Measurements from ENCODE around the gene CLASP2.
"Not testable (repeated sequence)": the region's sequence is repeated elsewhere in the genome, so short reads cannot be mapped to it uniquely, and the experiment has no call there.

Gene CLASP2

DNA sequence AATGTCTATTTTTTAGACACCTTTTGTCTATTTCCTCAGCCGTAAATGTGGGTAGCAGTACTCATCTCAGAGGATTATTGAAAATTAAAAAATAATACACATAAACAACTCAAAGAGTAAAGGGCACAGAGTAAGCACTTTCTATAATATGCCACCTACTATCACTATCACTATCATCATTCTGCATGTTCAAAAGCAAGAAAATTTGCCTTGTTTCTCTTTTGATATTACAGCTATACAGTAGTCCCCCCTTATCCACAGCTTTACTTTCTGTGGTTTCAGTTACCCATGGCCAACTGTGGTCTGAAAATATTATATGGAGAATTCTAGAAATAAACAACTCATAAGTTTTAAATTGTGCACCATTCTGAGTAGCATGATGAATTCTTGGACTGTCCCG is 27.7 kb downstream of the CLASP2 start:
- no peak for DNase-seq

DNA sequence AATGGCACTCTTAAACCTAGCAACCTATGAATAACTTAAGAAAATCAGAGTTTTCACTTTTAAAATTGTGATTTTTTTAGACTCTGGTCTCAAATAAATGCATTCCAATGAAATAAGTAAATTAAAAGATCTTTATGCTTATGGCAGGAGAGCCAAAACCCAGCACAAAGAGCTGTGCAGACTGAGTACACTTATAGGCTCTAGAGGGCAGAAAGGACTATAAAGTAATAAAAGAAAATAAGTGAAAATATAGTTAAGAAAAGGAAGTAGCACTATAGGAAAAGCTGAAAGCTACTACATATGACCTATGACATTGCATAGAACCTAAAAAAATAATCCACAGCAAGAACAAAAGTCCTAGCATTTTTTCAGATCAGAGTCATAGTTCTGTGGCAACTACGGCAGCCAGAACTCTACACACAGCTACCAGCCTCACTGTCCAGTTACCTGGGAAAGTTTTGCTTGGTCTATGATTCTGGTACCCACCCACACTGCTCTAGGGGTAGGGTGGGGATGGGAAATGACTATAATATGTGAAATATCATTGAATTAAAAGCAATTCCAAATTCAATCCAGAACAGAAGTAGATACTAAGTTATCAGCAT is 30.5 kb downstream of the CLASP2 start:
- no peak for DNase-seq

DNA sequence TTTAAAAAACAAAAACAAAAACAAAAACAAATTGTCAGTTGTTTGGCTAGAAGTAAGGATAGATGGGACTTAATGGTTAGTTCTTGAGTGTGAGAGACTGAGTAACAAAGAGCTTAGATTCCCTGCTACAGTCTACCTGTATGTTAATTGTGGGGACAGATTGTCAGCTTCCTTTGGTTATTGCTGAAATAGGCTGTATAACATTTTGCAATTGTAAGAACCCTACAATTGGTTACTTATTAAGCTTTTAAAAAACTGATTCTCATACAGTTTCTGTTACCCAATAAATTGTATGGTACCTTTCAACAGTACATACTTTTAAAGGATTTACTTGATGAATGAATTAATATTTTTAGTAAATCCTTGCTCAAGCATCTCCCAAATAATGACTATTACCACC is 35.3 kb downstream of the CLASP2 start:
- DNase-seq = no peak

DNA sequence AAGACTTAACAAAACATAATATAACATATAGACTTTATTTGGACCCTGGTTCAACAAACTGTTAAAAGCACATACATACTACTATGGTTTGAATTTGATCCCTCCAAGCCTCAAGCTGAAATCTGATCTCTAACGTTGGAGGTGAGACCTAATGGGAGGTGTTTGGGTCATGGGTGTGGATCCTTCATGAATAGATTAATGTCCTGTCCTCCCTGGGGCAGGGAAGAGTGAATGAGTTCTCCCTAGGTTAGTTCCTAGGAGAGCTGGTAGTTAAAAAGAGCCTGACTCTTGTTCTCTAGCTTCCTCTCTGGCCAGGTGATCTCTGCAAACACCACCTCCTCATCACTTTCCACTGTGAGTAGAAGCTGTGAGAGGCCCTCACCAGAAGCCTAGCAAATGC is 36.4 kb downstream of the CLASP2 start:
- DNase-seq = no peak

DNA sequence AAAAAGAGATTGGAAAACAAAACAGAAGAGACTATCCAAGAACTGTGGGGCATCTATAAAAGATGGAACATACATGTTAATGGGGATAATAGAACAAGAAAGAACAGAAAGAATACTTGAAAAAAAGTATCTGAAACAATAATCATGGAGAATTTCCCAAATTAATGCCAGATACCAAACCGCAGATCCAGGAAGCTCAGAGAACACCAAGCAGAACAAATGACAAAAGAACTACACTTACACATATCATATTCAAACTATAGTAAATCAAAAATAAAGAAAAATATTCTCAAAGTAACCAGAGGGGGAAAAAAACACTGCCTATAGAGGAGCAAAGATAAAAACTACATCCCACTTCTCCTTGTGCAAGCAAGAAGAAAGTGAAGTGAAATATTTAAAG is 40.0 kb downstream of the CLASP2 start:
- no peak for DNase-seq

DNA sequence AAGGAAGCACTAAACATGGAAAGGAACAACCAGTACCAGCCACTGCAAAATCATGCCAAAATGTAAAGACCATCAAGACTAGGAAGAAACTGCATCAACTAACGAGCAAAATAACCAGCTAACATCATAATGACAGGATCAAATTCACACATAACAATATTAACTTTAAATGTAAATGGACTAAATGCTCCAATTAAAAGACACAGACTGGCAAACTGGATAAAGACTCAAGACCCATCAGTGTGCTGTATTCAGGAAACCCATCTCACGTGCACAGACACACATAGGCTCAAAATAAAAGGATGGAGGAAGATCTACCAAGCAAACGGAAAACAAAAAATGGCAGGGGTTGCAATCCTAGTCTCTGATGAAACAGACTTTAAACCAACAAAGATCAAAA is 44.6 kb downstream of the CLASP2 start:
- not testable (repeated sequence) for DNase-seq

DNA sequence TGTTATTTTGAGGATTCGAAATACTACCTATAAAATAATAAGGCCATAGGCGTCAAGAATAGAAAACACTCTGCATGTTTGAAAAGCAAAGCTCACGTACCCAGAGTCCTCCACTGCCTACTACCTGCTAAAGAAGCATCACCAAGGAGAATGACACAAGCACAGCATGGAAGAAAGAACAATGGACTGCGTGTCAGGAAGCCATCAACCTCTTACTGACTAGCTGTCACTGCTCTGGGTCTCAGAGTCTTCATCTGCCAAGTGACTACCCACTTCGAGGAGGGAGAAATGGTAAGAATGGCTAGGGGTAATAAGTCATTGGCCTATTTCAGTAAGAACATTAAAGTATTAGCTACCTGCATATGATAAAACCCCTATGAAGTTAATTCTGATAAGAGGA is 49.4 kb downstream of the CLASP2 start:
- DNase-seq = no peak

DNA sequence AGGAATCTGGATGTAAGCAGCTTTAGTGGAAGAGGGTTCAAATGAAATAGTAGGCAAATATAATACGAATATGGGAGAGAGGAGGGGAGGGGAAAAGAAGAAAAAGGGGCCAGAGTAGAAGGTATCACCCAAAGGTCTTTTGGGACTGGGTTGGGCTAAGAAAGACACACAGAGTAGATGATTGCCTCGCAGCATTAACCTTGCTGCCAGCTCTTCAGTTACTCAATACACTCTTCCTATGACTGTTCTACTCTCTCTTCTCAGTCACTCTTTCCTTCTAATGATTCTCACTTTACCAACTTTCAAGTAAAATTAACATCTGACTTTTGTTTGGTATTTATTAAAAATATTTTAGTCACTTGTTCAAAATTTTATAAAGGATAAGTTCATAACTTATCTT is 52.8 kb downstream of the CLASP2 start:
- DNase-seq = no peak

DNA sequence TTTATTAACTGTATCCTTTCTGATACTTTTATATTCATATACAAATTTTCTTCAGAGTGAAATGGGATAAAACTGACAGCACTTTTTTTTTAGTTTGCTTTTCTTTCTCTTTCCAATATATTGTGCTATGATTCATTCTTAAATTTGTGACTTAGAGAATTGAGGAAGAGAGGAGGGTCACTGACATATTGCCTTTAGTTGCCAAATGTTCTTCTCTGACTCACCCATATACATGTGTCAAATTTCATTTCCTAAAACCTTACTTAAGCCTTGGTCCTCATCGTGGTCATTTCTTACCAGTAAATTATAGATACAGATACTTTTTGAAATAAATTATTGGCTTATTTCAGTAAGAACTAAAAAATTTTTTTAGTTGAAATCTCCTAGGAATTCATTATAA is 53.9 kb downstream of the CLASP2 start:
- DNase-seq = no peak

DNA sequence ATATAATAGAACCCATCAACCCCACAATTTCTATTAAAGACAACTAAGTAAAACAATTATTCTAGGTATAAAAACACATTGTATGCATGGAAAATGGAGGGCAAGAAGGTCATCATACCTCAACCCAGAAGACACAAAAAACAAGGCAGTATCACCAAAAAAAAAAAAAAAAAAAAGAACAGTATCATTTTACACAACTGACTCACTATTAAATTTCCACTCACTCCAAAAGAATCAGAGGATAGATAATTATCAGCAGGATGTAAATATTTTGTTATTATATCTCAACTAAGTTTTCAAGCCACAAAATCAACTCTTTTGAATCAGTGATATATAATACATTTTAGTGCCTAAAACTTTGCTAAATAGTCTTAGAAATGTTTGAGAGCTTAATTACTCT is 55.0 kb downstream of the CLASP2 start:
- DNase-seq = no peak

DNA sequence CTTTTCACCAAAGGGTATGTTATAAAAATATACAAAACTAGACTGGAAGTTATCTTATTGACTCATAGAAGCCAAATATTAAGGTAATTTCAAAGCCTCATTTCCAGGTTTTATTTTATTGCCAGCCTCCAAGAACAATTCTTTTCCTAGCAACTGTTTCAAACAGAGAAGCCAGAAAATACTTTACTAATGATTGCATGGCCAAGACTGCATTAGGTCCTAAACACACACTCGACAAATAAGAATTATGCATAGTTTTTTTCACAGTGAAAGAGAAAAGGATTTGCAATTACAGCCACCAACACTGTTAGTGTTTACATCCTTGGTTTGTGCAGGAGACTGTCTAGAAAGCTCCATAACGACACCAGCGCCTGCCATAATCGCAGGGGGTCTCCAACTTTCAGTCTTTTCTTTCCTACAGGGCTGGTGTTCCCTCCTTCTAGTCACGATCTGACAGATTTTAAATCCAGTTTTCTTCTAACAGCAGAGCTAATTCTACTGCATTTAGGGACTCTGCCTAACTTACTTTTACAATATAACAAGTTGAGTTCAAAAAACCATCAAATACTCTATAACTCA is 58.1 kb downstream of the CLASP2 start:
- peak in 5 of 58 donors; percentile 8 to 37 (median 14) for DNase-seq

DNA sequence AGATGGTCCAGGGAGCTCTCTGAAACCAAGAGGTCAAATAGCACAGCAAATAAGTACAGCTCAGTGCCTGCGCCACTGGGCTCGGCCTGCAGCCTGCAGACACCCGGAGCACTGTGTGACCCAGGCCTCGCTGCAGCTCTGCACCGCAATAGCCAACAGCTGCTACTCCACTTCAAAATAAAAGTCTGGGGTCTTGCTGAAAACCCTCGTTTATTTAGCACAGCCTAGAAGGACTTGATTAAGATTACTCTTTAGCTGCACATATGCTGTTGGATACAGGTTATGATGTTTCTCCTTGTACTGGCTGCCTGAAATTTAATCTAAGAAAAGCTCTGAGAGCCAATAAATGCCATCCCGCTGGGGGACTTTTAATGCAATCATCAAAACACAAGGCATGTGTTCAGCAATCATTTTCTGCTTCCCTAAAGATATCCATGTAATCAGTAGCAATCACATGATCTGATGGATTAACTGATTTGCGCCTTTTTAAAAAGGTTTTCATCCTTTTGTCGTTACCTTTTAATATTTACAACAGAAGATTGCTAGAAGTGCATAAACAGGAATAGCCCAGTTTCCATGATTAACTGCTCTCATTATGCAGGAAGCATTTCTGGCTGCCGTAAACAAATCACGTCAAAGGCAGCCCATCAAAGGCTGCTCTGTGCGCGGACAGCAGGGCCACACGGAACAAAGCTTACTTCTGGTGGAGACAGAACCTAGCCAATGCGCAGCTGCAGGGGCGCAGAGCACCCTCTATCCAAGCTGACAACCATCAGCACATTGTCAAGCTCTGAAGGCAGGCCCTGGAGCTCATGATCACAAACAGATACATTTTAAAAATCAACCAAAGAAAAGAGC is 58.8 kb downstream of the CLASP2 start:
- DNase-seq = peak in 57 of 58 donors; percentile 19 to 97 (median 88)

DNA sequence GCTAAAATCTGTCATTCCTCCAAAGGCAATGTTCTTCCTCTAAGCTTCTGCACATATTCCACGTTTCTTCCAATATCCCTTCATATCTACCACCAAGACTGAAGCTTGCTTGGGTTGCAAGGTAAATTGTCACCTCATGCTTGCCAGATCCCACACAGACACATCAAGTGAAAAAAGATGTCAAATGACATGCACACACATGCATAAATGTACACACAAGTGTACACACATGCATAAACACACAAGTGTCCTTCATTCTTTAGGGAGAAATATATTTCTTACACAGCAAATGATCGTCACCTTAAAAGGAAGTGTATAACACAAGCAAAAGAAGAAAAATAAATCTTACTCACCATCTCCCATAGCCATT is 59.4 kb downstream of the CLASP2 start:
- DNase-seq = peak in 2 of 58 donors; percentile 35 to 36

DNA sequence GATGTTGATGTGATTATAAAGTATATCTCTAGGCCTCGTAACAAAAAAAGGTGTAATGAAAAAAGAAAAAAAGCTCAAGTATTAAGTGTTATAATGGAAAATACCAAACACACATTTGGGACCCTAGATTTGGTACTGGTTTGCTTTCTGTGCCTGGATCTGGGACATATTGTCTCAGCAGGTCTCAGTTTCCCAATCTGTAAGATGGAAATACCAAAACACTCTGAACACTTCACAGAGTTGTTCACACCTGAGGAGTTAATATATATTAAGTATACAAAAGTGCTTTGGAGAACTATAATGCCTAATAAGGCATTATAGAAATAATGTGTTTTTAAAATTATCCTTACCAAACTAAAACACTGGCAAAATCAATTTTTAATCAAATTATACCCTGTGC is 60.0 kb downstream of the CLASP2 start:
- no peak for DNase-seq

DNA sequence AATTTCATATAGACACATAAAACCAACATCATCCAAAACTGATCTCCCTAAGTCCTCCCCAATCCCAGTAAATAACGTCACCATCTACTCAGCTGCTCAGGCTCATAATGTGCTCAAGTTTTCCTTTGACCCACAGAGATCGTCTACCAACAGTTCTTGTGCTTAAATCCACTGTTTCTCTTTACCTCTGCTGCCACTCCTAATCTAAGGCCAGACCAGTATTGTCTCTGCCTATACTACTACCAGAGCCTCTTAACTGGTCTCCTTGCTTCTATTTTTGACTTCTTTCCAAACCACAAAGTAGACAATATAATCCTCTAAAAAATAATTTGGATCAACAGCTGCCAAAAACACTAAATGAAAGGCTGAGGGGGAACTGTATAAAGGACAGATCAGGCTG is 65.3 kb downstream of the CLASP2 start:
- no peak for DNase-seq

DNA sequence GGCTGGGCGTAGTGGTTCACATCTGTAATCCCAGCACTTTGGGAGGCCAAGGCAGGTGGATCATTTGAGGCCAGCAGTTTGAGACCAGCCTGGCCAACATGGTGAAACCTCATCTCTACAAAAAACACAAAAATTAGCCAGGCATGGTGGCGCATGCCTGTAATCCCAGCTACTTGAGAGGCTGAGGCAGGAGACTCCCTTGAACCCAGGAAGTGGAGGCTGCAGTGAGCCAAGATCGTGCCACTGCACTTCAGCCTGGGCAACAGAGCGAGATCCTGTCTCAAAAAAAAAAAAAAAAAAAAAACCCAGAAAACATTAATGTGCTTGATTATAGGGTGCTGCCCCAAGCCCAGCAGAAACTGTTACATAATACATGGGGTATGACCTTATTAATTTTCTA is 67.0 kb downstream of the CLASP2 start:
- not testable (repeated sequence) for DNase-seq

DNA sequence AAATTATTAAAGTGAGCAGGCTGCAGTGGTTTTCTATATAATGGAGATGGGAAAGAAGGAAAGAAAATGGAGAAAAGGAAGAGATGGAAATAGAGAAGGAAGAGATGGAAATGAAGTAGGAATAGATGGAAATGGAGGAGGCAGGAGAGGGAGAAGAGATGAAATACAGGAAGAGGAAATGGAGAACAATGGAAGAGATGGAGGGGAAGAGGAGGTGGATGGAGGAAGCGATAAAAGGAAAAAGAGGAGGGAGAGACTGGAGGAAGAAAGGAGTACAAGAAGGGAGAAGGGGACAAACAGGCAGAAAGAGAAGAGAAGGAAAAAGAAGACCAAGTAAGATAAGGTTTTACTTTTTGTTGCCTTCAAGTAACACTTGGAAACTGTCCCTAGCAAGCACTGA is 67.6 kb downstream of the CLASP2 start:
- no peak for DNase-seq

DNA sequence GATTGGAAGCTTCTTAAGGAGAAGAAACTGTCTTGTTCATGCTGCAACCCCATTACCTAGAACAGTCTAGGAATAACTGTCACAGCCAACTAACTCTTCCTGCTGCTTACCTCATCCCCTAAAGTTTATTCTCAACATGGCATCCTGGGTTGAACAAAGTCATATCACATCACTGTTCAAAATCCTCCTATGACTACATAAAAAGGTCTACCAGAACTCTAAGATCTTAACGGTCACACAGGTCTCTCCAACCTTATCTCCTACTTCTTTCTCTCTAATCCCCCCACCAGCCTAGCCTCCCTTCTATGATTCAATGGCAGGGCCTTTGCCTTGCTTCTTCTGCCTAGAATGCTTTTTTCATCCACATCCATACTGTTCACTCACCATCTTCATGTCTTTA is 69.3 kb downstream of the CLASP2 start:
- no peak for DNase-seq

DNA sequence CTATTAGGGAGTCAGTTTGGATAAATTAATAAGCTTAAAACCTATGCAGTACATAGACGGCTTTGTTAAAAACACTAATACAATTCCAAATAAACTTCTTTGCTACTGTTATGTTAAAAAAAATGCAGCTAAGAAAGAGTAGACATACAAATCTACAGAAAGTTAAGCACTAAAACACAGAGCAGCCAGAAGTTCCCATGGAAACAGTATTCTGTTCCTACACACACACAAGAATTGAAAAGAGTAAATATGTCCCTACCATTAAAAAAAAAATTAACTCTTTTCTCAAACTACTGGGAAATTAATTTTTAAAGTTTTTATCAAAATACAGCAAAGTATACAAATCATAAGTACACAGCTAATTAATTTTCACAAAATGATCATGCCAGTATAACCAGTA is 71.6 kb downstream of the CLASP2 start:
- no peak for DNase-seq

DNA sequence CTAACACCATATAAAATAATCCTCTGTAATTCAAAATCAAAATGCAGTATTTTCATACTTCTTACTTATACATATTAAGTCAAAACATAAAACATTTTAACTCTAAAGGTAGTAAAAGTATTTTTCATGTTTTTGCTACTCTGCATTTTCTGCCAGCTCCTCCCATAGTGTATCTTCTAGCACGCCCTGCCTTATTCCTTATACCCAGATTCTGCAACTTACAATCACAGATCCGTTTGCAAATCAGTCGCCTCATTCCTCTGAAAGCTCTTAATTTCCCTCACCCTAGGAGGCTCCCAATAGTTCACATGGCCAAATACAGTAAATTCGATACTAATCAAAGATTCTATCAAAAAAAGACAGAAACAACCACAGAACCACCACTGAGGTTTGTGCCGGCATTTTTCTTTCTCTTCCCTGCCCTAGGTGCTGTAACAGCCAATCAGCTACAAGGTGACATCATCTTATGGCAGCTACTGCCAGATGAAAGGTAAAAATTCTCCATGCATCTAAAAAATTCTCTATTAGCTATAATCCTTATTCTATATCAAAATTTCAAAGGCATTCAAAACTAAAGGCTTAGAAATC is 72.9 kb downstream of the CLASP2 start:
- DNase-seq = peak in 26 of 58 donors; percentile 1 to 72 (median 14)

DNA sequence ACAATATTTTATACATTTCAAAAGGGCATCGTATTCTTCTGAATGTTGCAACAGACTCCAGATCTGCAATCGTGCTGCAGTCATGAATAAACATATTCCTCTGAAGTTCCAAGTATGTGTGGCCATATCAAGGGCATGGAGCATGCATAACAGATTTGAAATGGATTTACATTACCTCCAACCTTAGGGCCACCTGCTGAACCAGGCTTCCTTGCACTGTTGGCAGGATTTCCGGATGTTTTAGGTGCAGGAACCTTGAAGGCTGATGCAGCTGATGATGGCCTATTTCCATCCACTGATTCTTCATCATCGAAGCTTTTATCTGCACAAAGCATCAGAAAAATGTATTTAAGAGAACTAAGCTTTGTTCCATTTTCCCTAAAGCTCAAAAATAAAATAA is 73.5 kb downstream of the CLASP2 start:
- peak in 2 of 58 donors; percentile 6 to 17 for DNase-seq

DNA sequence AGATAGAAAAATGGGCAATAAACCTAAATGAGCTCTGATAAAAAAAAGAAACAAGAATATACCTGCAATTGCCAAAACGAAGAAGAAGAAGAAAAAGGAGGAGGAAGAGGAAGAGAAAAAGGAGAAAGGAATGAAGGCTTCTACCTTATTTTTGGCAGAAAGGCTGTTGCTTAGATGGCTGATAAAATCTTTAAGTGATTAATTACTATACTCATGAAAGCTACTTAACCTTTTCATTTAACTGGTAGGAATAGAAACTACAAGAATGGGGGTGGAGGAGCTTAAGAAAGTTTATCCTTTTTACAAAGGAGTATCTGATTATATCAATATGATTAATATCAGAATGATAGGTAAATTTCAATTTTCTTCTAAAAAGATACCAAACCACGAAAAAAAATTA is 75.2 kb downstream of the CLASP2 start:
- no peak for DNase-seq
